Gastrocnemius medialis (tissue), 4 donors: ENCODE results near the gene COL25A1. TPM values are rescaled to one million over a fixed set of nuclear protein-coding genes. Genes with fewer than 3 reads are reported as not detected.

ENCODE experiments used
- ATAC-seq, 2 donors: fragments of 150-250 bp; one replicate each; pipeline ENCODE4 v1.9.1; 2016
- DNase-seq, 2 donors: peaks; one replicate each; pipeline ENCODE4 v3.0.0-alpha.2; 2019
- H3K27ac ChIP-seq, 4 donors: fragments of 200-600 bp; sonication (generic); 1 replicate in 1 of 4; 2 replicates in 3 of 4; pipeline ENCODE4 v1.5.1; 2016 to 2018; ENCODE audit warnings: mild to moderate bottlenecking in 2 of 4, moderate library complexity in 1 of 4
- H3K27me3 ChIP-seq, 3 donors: fragments of 200-600 bp; sonication (generic) in 2 of 3; 1 replicate in 1 of 3; 2 replicates in 2 of 3; pipeline versions ENCODE4 v1.5.1 to v1.6.0; 2016 to 2019; ENCODE audit warnings: mild to moderate bottlenecking in 1 of 3, moderate library complexity in 1 of 3
- H3K36me3 ChIP-seq, 2 donors: fragments of 200-600 bp; sonication (generic) in 1 of 2; one replicate each; pipeline ENCODE4 v1.5.1; 2017 to 2018
- H3K4me1 ChIP-seq, 2 donors: fragments of 200-600 bp; sonication (generic) in 1 of 2; one replicate each; pipeline ENCODE4 v1.5.1; 2016 to 2017; ENCODE audit warnings: mild to moderate bottlenecking in 2 of 2
- H3K4me3 ChIP-seq, 4 donors: fragments of 200-600 bp; sonication (generic) in 3 of 4; 1 replicate in 1 of 4; 2 replicates in 3 of 4; pipeline ENCODE4 v1.5.1; 2016 to 2019; ENCODE audit warnings: mild to moderate bottlenecking in 2 of 4
- H3K9me3 ChIP-seq, 3 donors: fragments of 200-600 bp; sonication (generic) in 2 of 3; 1 replicate in 1 of 3; 2 replicates in 2 of 3; pipeline ENCODE4 v1.5.1; 2016 to 2019
- POLR2A ChIP-seq, 2 donors: fragments of 450-650 bp; IDR thresholded peaks; one replicate each; pipeline ENCODE4 v1.6.1; 2017; ENCODE audit warnings: antibody characterized with exemption in 2 of 2, mild to moderate bottlenecking in 2 of 2, moderate library complexity in 2 of 2
- in situ Hi-C, 4 donors: fragments of 200-750 bp; cut with MboI; loops; one replicate each; pipeline versions ENCODE4 v1.15.0 to v1.8.0; 2017; ENCODE audit warnings: low sequenced_read_pairs in 4 of 4
- intact Hi-C: fragments of 100-400 bp; cut with DNase I; formaldehyde crosslinking; loops from one replicate; pipeline ENCODE4 v1.15.1; 2023; ENCODE audit warnings: low total_unique reads
- total RNA-seq, 4 donors: library from RNA; depleted of rRNA; stranded (reverse); fragments of >200 nt; gene quantifications; one replicate each; pipeline versions ENCODE4 v1.1.0 to v1.2.3, GENCODE V29; 2016
- TF ChIP-seq, protein P1 (sequence below), 5 experiments: fragments of 450-650 bp in 3 of 5; fragments of 200-600 bp in 2 of 5; sonication (generic) in 2 of 5; IDR thresholded peaks in 4 of 5; conservative IDR thresholded peaks in 1 of 5; 1 replicate in 4 of 5; 2 replicates in 1 of 5; pipeline ENCODE4 v1.5.1; 2016 to 2019; ENCODE audit warnings: antibody characterized with exemption in 5 of 5, mild to moderate bottlenecking in 3 of 5, moderate library complexity in 3 of 5

Gene COL25A1
- total RNA-seq, 4 donors from 2014 or later = 0.27 to 2.0 (median 0.85) TPM; not detected in 1

DNA sequence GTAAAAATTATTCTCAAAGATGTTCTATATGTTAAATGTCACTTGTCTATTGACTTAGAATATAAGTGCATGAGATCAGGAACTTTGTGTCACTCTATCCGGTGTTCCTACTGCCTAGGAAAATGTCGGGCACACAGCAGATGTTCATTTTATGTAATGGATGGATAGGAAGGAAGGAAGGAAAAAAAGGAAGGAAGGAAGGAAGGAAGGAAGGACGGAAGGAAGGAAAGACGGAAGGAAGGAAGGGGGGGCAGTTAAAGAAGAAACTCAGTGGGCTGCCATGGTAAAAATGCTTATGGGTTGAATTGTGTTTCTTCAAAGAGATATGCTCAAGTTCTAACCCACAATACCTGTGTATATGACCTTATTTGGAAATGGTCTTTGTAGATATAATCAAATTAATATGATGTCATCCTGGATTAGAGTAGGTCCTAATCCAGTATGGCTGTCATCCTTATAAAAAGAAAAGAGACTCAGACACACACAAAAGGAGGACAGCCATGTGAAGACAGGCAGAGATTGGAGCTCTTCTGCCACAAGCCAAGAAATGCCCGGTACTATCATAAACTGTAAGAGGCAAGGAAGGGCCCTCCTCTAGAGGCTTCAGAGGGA lies 86.3 kb downstream of the COL25A1 start:
- no peak for ATAC-seq

DNA sequence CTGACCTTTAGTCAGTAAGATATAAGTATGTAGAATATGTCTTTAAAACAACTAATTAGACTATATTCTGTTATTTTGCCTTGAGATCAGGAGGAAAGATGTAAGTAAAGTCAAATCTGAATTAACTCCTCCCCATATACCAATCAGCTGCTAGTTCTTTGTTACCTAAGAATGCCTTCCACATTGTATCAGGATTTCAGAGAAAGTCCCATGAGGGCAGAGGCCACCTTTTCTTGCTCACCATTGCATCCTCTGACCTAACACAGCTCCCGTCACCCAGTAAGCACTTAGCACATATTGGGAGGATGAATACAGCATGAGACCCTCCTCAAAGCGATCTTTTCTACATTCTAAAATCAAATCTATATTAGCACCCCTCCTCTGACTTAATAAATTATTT lies 87.0 kb downstream of the COL25A1 start:
- H3K27me3 ChIP-seq = no peaks in the 10 kb centered on the region
- ATAC-seq (no peak), DNase-seq (no peak)
- H3K4me1 ChIP-seq = peaks cover 0 to 9% of the 10 kb centered on the region in 2 donors
- H3K27ac ChIP-seq = peak overlapping the region in 1 of 4 donors; percentile 25
- no peaks in the 10 kb centered on the region for H3K36me3 ChIP-seq
- in situ Hi-C loops (no loop called here), intact Hi-C loops (no loop called here)
- H3K9me3 ChIP-seq = no peaks in the 10 kb centered on the region
- no peak for TF ChIP-seq POLR2A (IDR thresholded peaks at IDR 0.05)
- TF ChIP-seq, protein P1, sequence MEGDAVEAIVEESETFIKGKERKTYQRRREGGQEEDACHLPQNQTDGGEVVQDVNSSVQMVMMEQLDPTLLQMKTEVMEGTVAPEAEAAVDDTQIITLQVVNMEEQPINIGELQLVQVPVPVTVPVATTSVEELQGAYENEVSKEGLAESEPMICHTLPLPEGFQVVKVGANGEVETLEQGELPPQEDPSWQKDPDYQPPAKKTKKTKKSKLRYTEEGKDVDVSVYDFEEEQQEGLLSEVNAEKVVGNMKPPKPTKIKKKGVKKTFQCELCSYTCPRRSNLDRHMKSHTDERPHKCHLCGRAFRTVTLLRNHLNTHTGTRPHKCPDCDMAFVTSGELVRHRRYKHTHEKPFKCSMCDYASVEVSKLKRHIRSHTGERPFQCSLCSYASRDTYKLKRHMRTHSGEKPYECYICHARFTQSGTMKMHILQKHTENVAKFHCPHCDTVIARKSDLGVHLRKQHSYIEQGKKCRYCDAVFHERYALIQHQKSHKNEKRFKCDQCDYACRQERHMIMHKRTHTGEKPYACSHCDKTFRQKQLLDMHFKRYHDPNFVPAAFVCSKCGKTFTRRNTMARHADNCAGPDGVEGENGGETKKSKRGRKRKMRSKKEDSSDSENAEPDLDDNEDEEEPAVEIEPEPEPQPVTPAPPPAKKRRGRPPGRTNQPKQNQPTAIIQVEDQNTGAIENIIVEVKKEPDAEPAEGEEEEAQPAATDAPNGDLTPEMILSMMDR (IDR thresholded peaks at IDR 0.05 in 4 of 5, conservative IDR thresholded peaks at IDR 0.05 in 1 of 5) = no peak
- H3K4me3 ChIP-seq = no peak overlapping the region

More for the DNA sequence above, 86.3 kb downstream of the COL25A1 start:
- Histone ChIP-seq H3K36me3 (no peaks in the 10 kb centered on the region), H3K4me1 (peaks cover 0 to 9% of the 10 kb centered on the region in 2 donors), H3K27ac (no peak overlapping the region), H3K27me3 (no peaks in the 10 kb centered on the region), H3K4me3 (no peak overlapping the region), H3K9me3 (no peaks in the 10 kb centered on the region)
- TF ChIP-seq, protein P1 (IDR thresholded peaks at IDR 0.05 in 4 of 5, conservative IDR thresholded peaks at IDR 0.05 in 1 of 5) = no peak
- TF ChIP-seq POLR2A (IDR thresholded peaks at IDR 0.05) = no peak
- intact Hi-C loops = no loop called here
- DNase-seq = no peak
- in situ Hi-C loops = no loop called here

DNA sequence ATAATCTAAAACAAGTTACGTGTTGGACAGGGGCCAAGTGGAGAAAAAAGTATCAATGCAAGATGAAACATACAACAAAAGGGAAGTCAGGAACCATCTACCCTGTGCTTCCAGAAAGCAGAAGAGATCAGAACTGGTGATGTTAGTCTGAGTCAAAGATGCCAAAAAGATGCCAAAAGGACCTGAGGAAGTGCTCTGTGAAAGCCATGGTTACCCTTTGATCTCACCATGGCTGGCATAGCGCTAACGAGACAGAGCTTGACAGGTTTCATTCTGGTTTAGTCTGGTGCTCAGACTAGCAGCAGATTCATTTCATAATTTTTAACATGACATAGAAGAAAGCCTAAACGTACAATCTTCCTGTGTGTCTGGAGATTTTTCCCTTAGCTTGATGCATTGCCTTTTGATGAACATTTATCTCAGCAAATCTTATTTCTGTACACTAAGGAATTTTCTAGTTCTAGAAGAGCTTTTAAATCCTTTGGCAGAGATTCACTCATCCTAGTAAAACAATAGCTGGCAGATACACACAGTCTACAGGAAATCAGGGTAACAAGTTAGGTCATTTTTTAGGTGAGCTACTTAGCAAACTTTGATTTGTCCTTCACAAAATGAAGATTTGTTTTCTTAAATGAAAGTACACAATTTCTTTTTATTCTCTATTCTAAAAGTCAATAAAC lies 87.7 kb downstream of the COL25A1 start:
- Histone ChIP-seq H3K4me3 (no peak overlapping the region), H3K27ac (peak overlapping the region in 1 of 4 donors; percentile 25), H3K27me3 (no peaks in the 10 kb centered on the region), H3K36me3 (no peaks in the 10 kb centered on the region), H3K4me1 (peaks cover 0 to 12% of the 10 kb centered on the region in 2 donors), H3K9me3 (no peaks in the 10 kb centered on the region)
- ATAC-seq = no peak
- TF ChIP-seq, protein P1 (IDR thresholded peaks at IDR 0.05 in 4 of 5, conservative IDR thresholded peaks at IDR 0.05 in 1 of 5) = no peak
- TF ChIP-seq POLR2A (IDR thresholded peaks at IDR 0.05) = no peak
- intact Hi-C loops (no loop called here), in situ Hi-C loops (no loop called here)
- DNase-seq = no peak

DNA sequence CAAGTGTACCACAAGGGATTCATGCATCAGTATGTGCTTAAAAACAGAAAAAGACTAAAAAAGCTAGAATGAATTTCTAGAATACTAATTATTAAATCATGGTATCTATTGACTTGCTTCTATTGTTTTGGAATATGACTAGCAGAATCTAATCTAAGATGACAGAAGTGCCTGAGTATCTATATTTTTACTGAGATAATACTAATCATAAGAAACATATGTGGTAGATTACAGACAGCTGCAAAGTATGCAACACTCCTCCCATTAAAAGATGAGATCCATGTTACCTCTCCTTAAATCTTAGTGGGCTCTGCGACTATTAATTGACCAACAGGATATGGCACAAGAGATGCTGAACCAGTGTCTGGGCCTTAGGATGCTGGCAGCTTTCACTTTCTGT lies 89.4 kb downstream of the COL25A1 start:
- Histone ChIP-seq H3K9me3 (no peaks in the 10 kb centered on the region), H3K27me3 (no peaks in the 10 kb centered on the region), H3K4me1 (peaks cover 5 to 24% of the 10 kb centered on the region in 2 donors), H3K36me3 (no peaks in the 10 kb centered on the region), H3K4me3 (no peak overlapping the region), H3K27ac (no peak overlapping the region)
- no peak for TF ChIP-seq POLR2A (IDR thresholded peaks at IDR 0.05)
- TF ChIP-seq, protein P1 (IDR thresholded peaks at IDR 0.05 in 4 of 5, conservative IDR thresholded peaks at IDR 0.05 in 1 of 5) = no peak
- no peak for DNase-seq
- in situ Hi-C loops (no loop called here), intact Hi-C loops (no loop called here)
- ATAC-seq = no peak
